Activated CD4-positive, alpha-beta T cell treated with anti-CD3 and anti-CD28 coated beads, Interleukin-2, amount 50 U/mL, for 4 hours (primary cell): ENCODE results near the gene HYDIN.
"Not testable (repeated sequence)": the region's sequence is repeated elsewhere in the genome, so short reads cannot be mapped to it uniquely, and the experiment has no call there.

ENCODE experiments used
- DNase-seq, 2 experiments: peaks; one replicate each; pipeline ENCODE4 v3.0.0-alpha.2; 2020

Gene HYDIN

GRCh38 chr16:70984675-70985074 lies 245.8 kb downstream of the HYDIN start:
- DNase-seq, result not testable (repeated sequence)

GRCh38 chr16:70968332-70968731 lies 262.2 kb downstream of the HYDIN start:
- DNase-seq, result not testable (repeated sequence)

GRCh38 chr16:70960169-70960568 lies 270.4 kb downstream of the HYDIN start:
- DNase-seq, result not testable (repeated sequence)

GRCh38 chr16:70954922-70955321 lies 275.6 kb downstream of the HYDIN start:
- DNase-seq, result not testable (repeated sequence)

GRCh38 chr16:70953824-70954223 lies 276.7 kb downstream of the HYDIN start:
- DNase-seq, result not testable (repeated sequence)

- not testable (repeated sequence) for DNase-seq
Measured at GRCh38 chr16:70943551-70943950, 287.0 kb downstream of the HYDIN start.

- not testable (repeated sequence) for DNase-seq
Measured at GRCh38 chr16:70939690-70940359, 290.7 kb downstream of the HYDIN start.

- not testable (repeated sequence) for DNase-seq
Measured at GRCh38 chr16:70936781-70937525, 293.6 kb downstream of the HYDIN start.

GRCh38 chr16:70935325-70935724 lies 295.2 kb downstream of the HYDIN start:
- not testable (repeated sequence) for DNase-seq

GRCh38 chr16:70933746-70934145 lies 296.8 kb downstream of the HYDIN start:
- DNase-seq, result not testable (repeated sequence)

GRCh38 chr16:70930757-70931156 lies 299.8 kb downstream of the HYDIN start:
- DNase-seq, result not testable (repeated sequence)

GRCh38 chr16:70922164-70922563 lies 308.4 kb downstream of the HYDIN start:
- not testable (repeated sequence) for DNase-seq

GRCh38 chr16:70920661-70921060 lies 309.9 kb downstream of the HYDIN start:
- not testable (repeated sequence) for DNase-seq

- not testable (repeated sequence) for DNase-seq
Measured at GRCh38 chr16:70888208-70888607, 342.3 kb downstream of the HYDIN start.

- not testable (repeated sequence) for DNase-seq
Measured at GRCh38 chr16:70884652-70885051, 345.9 kb downstream of the HYDIN start.

GRCh38 chr16:70882311-70882710 lies 348.2 kb downstream of the HYDIN start:
- not testable (repeated sequence) for DNase-seq

- DNase-seq, result not testable (repeated sequence)
Measured at GRCh38 chr16:70877895-70878294, 352.6 kb downstream of the HYDIN start.

- not testable (repeated sequence) for DNase-seq
Measured at GRCh38 chr16:70876442-70876841, 354.1 kb downstream of the HYDIN start.

- not testable (repeated sequence) for DNase-seq
Measured at GRCh38 chr16:70864698-70865097, 365.8 kb downstream of the HYDIN start.

GRCh38 chr16:70861996-70862395 lies 368.5 kb downstream of the HYDIN start:
- not testable (repeated sequence) for DNase-seq

GRCh38 chr16:70851299-70851698 lies 379.2 kb downstream of the HYDIN start:
- not testable (repeated sequence) for DNase-seq

GRCh38 chr16:70823498-70824118 lies 406.9 kb downstream of the HYDIN start:
- DNase-seq, result not testable (repeated sequence)

- not testable (repeated sequence) for DNase-seq
Measured at GRCh38 chr16:70822734-70823133, 407.8 kb downstream of the HYDIN start.
